GM21515 (cell line): ENCODE measurements around the gene GLRX3.
"Not testable (repeated sequence)": the region's sequence is repeated elsewhere in the genome, so short reads cannot be mapped to it uniquely, and the experiment has no call there.

Experiments used
- ATAC-seq: cut with Tn5 transposase; IDR thresholded peaks from one replicate; pipeline ENCODE4 v1.9.1; 2021; ENCODE audit not compliant: unreplicated experiment

Gene GLRX3

GRCh38 chr10:130188195-130189175 lies 52.3 kb downstream of the GLRX3 start:
- no peak for ATAC-seq

- ATAC-seq: no peak
These were observed 53.4 kb downstream of the GLRX3 start for GRCh38 chr10:130189608-130190054.

- ATAC-seq: peak; percentile 92
These were observed 54.0 kb downstream of the GLRX3 start for GRCh38 chr10:130190055-130190736.

GRCh38 chr10:130190737-130191115 lies 54.5 kb downstream of the GLRX3 start:
- ATAC-seq: peak; percentile 3

- no peak for ATAC-seq
These were observed 55.2 kb downstream of the GLRX3 start for GRCh38 chr10:130191380-130191779.

GRCh38 chr10:130192276-130192848 lies 56.2 kb downstream of the GLRX3 start:
- ATAC-seq: no peak

- ATAC-seq: no peak
These were observed 56.8 kb downstream of the GLRX3 start for GRCh38 chr10:130193033-130193432.

GRCh38 chr10:130193493-130194193 lies 57.5 kb downstream of the GLRX3 start:
- no peak for ATAC-seq

- ATAC-seq: no peak
These were observed 58.2 kb downstream of the GLRX3 start for GRCh38 chr10:130194194-130194990.

GRCh38 chr10:130194991-130195645 lies 58.9 kb downstream of the GLRX3 start:
- ATAC-seq: no peak

GRCh38 chr10:130195746-130196294 lies 59.6 kb downstream of the GLRX3 start:
- ATAC-seq: no peak

- ATAC-seq: no peak
These were observed 60.6 kb downstream of the GLRX3 start for GRCh38 chr10:130196511-130197487.

GRCh38 chr10:130198651-130199050 lies 62.5 kb downstream of the GLRX3 start:
- no peak for ATAC-seq

- ATAC-seq: no peak
These were observed 64.2 kb downstream of the GLRX3 start for GRCh38 chr10:130200179-130201042.

- ATAC-seq: no peak
These were observed 64.8 kb downstream of the GLRX3 start for GRCh38 chr10:130201043-130201380.

- not testable (repeated sequence) for ATAC-seq
These were observed 66.0 kb downstream of the GLRX3 start for GRCh38 chr10:130202150-130202549.

- no peak for ATAC-seq
These were observed 66.9 kb downstream of the GLRX3 start for GRCh38 chr10:130202984-130203621.
